ENCODE data around the gene HYAL1.

HYAL1 gene

GRCh38 chr3:50303013-50303815 is at the start of gene HYAL1:
Gene HYAL1, minus strand, starts transcription at chr3:50303574. Its CDS starts 618 bp downstream, at chr3:50302956.
- peak in 1 of 2 experiments; percentile 21 for DNase-seq

- peak; percentile 59 to 65 for DNase-seq
Observed at GRCh38 chr3:50352781-50353180, 49.4 kb upstream of the HYAL1 start.

GRCh38 chr3:50351323-50351697 is 47.9 kb upstream of the HYAL1 start:
- no peak for DNase-seq

GRCh38 chr3:50350527-50351322 is 47.4 kb upstream of the HYAL1 start, which contains the start of the genes CYB561D2 and NPRL2:
Gene CYB561D2, plus strand, starts transcription at chr3:50350862. Its CDS starts 572 bp downstream, at chr3:50351434.
Gene NPRL2, minus strand, starts transcription at chr3:50350775. Its CDS starts 123 bp downstream, at chr3:50350652.
- DNase-seq: peak; percentile 96 to 98

GRCh38 chr3:50350213-50350526 is 46.8 kb upstream of the HYAL1 start:
- DNase-seq: no peak

- peak; percentile 70 to 86 for DNase-seq
Observed at GRCh38 chr3:50347187-50347813, 43.9 kb upstream of the HYAL1 start.

GRCh38 chr3:50345586-50346234 is 42.3 kb upstream of the HYAL1 start, which contains the start of gene ZMYND10:
Gene ZMYND10, minus strand, starts transcription at chr3:50345732. Its CDS starts 153 bp downstream, at chr3:50345579.
- DNase-seq: no peak

GRCh38 chr3:50345008-50345407 is 41.6 kb upstream of the HYAL1 start:
- no peak for DNase-seq

GRCh38 chr3:50342813-50343633 is 39.6 kb upstream of the HYAL1 start:
- no peak for DNase-seq

- no peak for DNase-seq
Observed at GRCh38 chr3:50341996-50342650, 38.7 kb upstream of the HYAL1 start.

GRCh38 chr3:50341537-50341936 is 38.2 kb upstream of the HYAL1 start:
- no peak for DNase-seq

GRCh38 chr3:50340448-50341329 is 37.3 kb upstream of the HYAL1 start, which contains the start of gene RASSF1:
Gene RASSF1, minus strand, starts transcription at chr3:50340836. Its CDS starts 31 bp downstream, at chr3:50340805.
- peak; percentile 100 for DNase-seq

GRCh38 chr3:50340147-50340447 is 36.7 kb upstream of the HYAL1 start:
- no peak for DNase-seq

GRCh38 chr3:50339485-50340146 is 36.2 kb upstream of the HYAL1 start:
- DNase-seq: no peak

GRCh38 chr3:50338965-50339364 is 35.6 kb upstream of the HYAL1 start:
- DNase-seq: peak; percentile 51 to 59

- DNase-seq: peak; percentile 100
Observed at GRCh38 chr3:50337175-50337861, 33.9 kb upstream of the HYAL1 start.

GRCh38 chr3:50336452-50337174 is 33.2 kb upstream of the HYAL1 start:
- no peak for DNase-seq

GRCh38 chr3:50334339-50335075 is 31.1 kb upstream of the HYAL1 start:
- DNase-seq: no peak
